ENCODE data around the gene PCDH9. TPM values are rescaled to one million over a fixed set of nuclear protein-coding genes. Genes with fewer than 3 reads are reported as not detected.

The PCDH9 gene
- total and polyA plus RNA-seq, 8 donors, result 2.0 to 11.6 (median 3.1) TPM

DNA sequence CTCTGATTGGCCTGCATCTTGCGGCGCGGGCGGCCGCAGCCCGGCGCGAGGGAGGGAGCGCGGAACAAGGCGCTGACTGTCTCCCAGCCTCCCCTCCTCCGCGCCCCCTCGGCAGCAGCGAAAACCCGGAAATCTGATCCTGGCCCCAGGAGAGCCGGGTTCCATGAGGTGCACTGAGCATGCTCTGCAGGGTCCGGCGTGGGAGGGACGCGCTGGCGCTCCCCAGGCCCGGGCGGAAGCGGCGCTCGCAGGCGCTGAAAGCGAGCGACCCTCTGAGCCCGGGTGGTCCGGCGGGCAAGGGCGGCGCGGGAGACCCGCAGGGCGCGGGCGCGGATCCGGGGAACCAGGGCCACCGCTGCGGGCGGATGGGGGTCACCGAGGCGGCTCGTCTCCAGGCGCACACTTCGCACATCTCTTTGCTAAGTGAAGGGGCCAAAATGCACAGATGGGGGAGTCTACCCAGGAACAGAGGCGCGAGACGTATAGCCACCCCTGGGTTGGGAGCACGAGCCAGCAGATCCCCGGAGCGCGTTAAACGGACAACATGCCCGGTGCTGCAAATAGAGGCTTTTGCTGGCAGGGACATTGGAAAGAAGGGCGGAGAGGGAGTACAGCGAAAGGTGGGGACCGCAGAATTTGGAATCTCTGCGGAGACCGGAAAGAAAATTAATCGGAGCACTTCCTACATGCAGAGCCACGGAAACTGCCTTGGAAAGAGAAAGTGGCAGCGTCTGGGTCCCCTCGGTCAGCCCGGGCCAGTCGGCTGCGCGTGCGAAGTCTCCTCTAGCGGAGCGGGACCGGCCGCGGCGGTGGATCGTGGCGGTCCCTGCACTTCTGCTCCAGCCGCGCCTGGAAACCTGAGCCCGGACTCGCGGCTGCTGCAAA is 510 bp upstream of the PCDH9 start:
- no peaks in the 10 kb centered on the region for H3K4me1 ChIP-seq
- no peaks in the 10 kb centered on the region for H3K36me3 ChIP-seq
- H3K4me3 ChIP-seq, result peak overlapping the region; percentile 47 to 63
- DNase-seq (peak; percentile 93 to 99 (median 96)), ATAC-seq (peak; percentile 96)
- H3K9me3 ChIP-seq, result no peaks in the 10 kb centered on the region
- TF ChIP-seq, protein P1, sequence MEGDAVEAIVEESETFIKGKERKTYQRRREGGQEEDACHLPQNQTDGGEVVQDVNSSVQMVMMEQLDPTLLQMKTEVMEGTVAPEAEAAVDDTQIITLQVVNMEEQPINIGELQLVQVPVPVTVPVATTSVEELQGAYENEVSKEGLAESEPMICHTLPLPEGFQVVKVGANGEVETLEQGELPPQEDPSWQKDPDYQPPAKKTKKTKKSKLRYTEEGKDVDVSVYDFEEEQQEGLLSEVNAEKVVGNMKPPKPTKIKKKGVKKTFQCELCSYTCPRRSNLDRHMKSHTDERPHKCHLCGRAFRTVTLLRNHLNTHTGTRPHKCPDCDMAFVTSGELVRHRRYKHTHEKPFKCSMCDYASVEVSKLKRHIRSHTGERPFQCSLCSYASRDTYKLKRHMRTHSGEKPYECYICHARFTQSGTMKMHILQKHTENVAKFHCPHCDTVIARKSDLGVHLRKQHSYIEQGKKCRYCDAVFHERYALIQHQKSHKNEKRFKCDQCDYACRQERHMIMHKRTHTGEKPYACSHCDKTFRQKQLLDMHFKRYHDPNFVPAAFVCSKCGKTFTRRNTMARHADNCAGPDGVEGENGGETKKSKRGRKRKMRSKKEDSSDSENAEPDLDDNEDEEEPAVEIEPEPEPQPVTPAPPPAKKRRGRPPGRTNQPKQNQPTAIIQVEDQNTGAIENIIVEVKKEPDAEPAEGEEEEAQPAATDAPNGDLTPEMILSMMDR (IDR thresholded peaks at IDR 0.05), result no peak
- H3K27ac ChIP-seq, result peak overlapping the region; percentile 81 to 86
- intact Hi-C loops (cut with DNase I), result no loop called here
- H3K27me3 ChIP-seq, result peaks cover 0 to 50% of the 10 kb centered on the region in 2 donors

DNA sequence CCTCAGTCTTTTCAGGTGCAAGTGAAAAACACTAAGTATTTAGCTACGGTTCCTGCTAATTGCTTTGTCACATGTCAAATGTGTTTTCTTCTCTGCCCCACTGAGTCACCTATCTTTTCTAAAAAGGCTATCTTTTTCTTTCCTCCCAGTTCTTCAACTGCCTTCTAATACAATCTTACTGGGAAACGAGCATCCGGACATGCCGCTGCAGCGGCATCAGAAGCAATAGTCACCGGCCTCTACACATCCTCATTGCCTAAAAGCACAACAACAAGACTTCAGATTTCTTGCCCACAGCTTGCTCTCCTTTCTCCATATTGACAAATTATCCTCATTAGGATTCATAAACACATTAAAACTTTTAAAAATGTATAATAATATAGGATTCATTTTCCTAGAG is 1.2 kb downstream of the PCDH9 start:
- TF ChIP-seq, protein P1 (IDR thresholded peaks at IDR 0.05), result no peak
- intact Hi-C loops (cut with DNase I), result no loop called here

DNA sequence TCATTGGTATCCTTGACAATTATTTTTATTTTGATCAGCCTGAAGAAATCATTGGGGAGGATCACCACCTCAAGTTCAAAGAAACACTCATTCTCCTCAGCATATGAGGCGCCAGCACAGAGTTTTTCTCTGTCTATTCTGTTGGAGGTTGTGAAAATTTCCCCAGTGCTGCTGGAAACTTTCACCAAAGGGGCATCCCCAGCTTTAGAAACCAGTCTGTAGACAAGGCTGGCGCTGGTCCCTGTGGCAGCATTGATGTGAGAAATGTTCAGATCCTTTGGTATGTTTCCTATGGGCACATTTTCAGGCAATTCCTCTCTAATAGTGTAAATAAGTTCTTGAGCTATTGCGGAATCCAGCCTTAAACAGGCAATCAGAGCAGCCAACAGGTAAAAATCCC is 2.1 kb downstream of the PCDH9 start:
- peaks cover 0 to 8% of the 10 kb centered on the region in 2 donors for H3K4me1 ChIP-seq
- TF ChIP-seq, protein P1 (IDR thresholded peaks at IDR 0.05), result no peak
- intact Hi-C loops (cut with DNase I), result no loop called here
- DNase-seq (no peak), ATAC-seq (no peak)
- H3K27ac ChIP-seq, result no peak overlapping the region
- no peaks in the 10 kb centered on the region for H3K36me3 ChIP-seq
- H3K9me3 ChIP-seq, result no peaks in the 10 kb centered on the region
- H3K27me3 ChIP-seq, result peaks cover 0 to 50% of the 10 kb centered on the region in 2 donors
- H3K4me3 ChIP-seq, result peak overlapping the region in 1 of 2 donors; percentile 63

More for the DNA sequence above, 1.2 kb downstream of the PCDH9 start:
- no peaks in the 10 kb centered on the region for H3K9me3 ChIP-seq
- peaks cover 0 to 6% of the 10 kb centered on the region in 2 donors for H3K4me1 ChIP-seq
- H3K27ac ChIP-seq, result no peak overlapping the region
- no peak for ATAC-seq
- peaks cover 0 to 50% of the 10 kb centered on the region in 2 donors for H3K27me3 ChIP-seq
- DNase-seq, result no peak
- H3K4me3 ChIP-seq, result peak overlapping the region; percentile 47 to 63
- no peaks in the 10 kb centered on the region for H3K36me3 ChIP-seq

DNA sequence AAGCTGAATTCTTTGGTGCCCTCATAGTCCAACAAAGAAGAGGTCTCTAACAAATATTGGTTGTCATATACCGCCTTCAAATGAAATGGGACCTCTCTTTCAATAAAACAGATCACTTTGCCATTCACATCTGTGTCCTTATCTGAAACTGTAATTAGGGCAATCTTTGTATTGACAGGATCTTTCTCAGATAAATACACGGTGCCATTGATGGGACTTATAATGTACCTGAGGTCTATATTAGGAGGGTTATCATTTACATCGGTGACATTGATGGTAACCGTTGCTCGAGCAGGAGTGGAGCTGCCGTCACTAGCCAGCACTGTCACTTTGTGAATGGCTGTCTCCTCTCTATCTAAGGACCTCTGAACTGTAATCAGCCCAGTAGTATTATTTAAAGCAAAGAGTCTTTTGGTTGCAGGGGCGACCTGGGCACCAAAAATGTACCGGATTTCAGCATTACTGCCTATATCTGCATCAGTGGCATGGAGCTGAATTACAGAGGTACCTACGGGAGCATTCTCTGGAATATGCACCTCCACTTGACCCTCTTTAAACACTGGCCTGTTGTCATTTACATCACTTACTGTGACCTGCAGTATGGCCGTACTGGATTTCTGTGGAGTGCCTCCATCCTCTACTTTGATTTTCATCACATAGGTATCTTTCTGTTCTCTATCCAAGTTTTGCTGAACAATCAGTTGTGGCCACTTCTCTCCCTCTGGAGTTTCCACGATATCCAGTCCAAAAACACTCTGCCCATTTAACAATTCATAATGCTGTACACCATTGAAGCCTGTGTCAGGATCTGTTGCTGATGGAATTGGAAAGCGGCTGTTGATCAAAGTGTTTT is 2.8 kb downstream of the PCDH9 start:
- intact Hi-C loops (cut with DNase I), result no loop called here
- ATAC-seq, result no peak
- TF ChIP-seq, protein P1 (IDR thresholded peaks at IDR 0.05), result no peak
- H3K4me1 ChIP-seq, result peaks cover 0 to 8% of the 10 kb centered on the region in 2 donors
- no peaks in the 10 kb centered on the region for H3K36me3 ChIP-seq
- H3K9me3 ChIP-seq, result no peaks in the 10 kb centered on the region
- H3K27me3 ChIP-seq, result peaks cover 0 to 44% of the 10 kb centered on the region in 2 donors
- H3K4me3 ChIP-seq, result no peak overlapping the region
- DNase-seq, result no peak
- H3K27ac ChIP-seq, result no peak overlapping the region

DNA sequence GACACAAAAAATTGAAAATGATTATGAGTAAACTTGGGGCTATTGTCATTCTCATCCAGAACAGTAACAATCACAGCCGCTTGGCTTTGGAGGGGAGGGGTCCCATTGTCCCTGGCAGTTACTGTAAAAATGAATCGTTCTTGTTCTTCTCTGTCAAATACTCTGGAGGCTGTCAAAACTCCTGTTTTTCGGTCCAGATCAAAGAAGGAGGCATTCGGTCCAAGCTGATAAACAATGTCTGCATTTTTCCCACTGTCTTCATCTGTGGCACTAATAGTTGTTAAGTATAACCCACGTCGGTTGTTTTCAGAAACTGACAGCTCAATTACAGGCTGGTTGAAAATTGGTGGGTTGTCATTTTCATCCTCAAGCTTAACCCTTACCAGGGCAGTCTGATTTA is 3.4 kb downstream of the PCDH9 start:
- TF ChIP-seq, protein P1 (IDR thresholded peaks at IDR 0.05), result no peak
- DNase-seq, result no peak
- no peak overlapping the region for H3K27ac ChIP-seq
- intact Hi-C loops (cut with DNase I), result no loop called here
- peaks cover 0 to 8% of the 10 kb centered on the region in 2 donors for H3K4me1 ChIP-seq
- H3K4me3 ChIP-seq, result no peak overlapping the region
- ATAC-seq, result no peak
- peaks cover 0 to 37% of the 10 kb centered on the region in 2 donors for H3K27me3 ChIP-seq
- no peaks in the 10 kb centered on the region for H3K36me3 ChIP-seq
- no peaks in the 10 kb centered on the region for H3K9me3 ChIP-seq

Measured in left lung (tissue), 10 donors.